HG03575 (cell line): Measurements from ENCODE around the gene ZFAND6.
A peak's percentile ranks its signal among the peaks of the same experiment; 100 is the strongest.
"Not testable (repeated sequence)": the region's sequence is repeated elsewhere in the genome, so short reads cannot be mapped to it uniquely, and the experiment has no call there.

ENCODE experiments used
- ATAC-seq: cut with Tn5 transposase; IDR thresholded peaks from one replicate; pipeline ENCODE4 v1.9.1; 2021; ENCODE audit not compliant: unreplicated experiment, insufficient number of reproducible peaks, low FRiP score; ENCODE audit errors: extremely low read depth

The ZFAND6 gene

GRCh38 chr15:80058851-80059785, at the start of gene ZFAND6:
Gene ZFAND6, plus strand, starts transcription at chr15:80059676. Its CDS starts 60,669 bp downstream, at chr15:80120345.
- ATAC-seq, result peak; percentile 41

- no peak for ATAC-seq
Observed at GRCh38 chr15:80010131-80010673, 49.3 kb upstream of the ZFAND6 start.

GRCh38 chr15:80011041-80011523, 48.4 kb upstream of the ZFAND6 start:
- not testable (repeated sequence) for ATAC-seq

- no peak for ATAC-seq
Observed at GRCh38 chr15:80011596-80011995, 47.9 kb upstream of the ZFAND6 start.

GRCh38 chr15:80012060-80012726, 47.3 kb upstream of the ZFAND6 start:
- ATAC-seq, result no peak

DNA sequence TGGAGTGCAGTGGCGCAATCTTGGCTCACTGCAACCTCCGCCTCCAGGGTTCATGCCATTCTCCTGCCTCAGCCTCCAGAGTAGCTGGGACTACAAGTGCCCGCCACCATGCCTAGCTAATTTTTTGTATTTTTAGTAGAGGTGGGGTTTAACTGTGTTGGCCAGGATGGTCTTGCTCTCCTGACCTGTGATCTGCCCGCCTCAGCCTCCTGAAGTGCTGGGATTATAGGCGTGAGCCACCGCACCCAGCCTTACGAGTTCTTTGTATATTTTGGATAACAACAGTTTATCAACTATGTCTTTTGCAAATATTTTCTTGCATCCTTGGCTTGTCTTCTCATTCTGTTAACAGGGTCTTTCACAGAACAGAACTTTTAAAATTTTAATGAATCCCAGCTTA, 45.3 kb upstream of the ZFAND6 start:
- not testable (repeated sequence) for ATAC-seq

- ATAC-seq, result no peak
Observed at GRCh38 chr15:80015156-80015555, 44.3 kb upstream of the ZFAND6 start.

- not testable (repeated sequence) for ATAC-seq
Observed at GRCh38 chr15:80016506-80016905, 43.0 kb upstream of the ZFAND6 start.

DNA sequence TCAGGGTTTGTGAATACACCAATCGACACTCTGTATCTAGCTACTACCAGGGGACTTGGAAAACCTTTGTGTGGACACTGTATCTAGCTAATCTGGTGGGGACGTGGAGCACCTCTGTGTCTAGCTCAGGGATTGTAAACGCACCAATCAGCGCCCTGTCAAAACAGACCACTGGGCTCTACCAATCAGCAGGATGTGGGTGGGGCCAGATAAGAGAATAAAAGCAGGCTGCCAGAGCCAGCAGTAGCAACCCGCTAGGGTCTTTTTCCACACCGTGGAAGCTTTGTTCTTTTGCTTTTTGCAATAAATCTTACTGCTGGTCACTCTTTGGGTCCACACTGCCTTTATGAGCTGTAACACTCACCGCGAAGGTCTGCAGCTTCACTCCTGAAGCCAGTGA, 42.3 kb upstream of the ZFAND6 start:
- not testable (repeated sequence) for ATAC-seq

GRCh38 chr15:80019168-80019745, 40.2 kb upstream of the ZFAND6 start:
- no peak for ATAC-seq

DNA sequence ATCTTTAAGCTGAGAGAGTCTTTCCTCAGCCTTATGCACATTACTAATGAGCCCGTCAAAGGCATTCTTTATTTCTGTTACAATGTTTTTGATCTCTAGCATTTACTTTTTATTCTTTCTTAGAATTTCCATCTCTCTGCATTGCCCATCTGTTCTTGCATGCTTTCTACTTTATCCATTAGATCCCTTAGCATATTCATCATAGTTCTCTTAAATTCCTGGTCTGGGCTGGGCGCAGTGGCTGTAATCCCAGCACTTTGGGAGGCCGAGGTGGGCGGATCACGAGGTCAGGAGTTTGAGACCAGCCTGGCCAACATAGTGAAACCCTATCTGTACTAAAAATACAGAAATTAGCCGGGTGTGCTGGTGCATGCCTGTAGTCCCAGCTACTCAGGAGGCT, 39.3 kb upstream of the ZFAND6 start:
- ATAC-seq, result not testable (repeated sequence)

DNA sequence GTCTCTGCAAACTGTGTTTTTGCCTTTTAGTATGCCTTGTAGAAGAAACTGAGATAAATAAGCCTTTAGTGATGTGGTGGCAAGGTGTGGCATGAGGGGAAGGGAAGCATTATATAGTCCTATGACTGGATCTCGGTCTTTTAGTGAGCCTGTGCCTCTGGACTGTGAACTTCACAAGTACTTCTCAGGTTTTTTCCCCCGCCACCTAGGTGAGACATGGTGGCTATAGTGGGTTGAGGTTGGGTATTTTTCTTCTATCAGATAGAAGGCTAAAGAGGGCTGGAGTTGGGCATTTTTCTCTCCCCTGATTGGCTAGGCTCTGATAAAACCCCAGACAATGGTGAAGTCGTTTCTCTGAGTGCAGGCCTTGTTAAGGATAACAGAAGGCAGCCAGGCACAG, 38.7 kb upstream of the ZFAND6 start:
- no peak for ATAC-seq

DNA sequence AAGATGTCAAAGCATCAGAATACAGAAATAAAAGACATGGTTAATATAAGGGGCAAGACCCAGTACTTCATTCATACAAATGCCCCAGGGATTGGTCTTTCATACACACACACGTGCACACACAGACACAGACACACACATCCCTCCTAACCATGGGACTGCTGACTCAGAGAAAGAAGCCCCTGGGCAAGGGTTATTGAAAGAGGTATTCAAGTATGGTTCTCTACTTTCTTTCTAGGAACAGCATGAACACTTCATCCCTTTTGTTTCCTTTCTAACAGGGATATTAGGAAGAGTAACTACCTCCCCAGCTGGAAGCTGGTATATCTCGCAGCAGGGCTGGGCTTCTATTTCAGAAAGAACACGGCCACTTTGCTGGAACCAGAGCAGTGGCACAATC, 33.2 kb upstream of the ZFAND6 start:
- no peak for ATAC-seq

GRCh38 chr15:80026754-80027153, 32.7 kb upstream of the ZFAND6 start:
- no peak for ATAC-seq

DNA sequence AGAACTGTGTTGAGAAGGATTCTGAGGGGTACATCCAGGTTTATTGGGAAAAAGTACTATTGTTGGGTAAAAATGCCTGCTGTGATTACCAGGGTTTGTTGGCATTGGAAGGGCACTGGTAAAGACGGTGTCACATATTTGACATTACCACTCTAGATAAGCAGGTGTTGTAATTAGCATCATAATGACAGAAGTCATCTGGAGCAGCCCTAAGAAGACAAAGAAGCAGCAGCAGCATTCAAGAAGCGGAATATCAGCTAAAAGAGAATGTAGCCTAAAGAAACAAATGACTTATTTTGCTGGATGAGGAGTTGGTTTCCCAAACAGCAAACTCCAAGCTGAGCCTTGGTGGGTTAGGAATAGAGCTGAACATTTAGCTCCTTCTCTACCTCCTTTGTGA, 30.5 kb upstream of the ZFAND6 start:
- no peak for ATAC-seq

- no peak for ATAC-seq
Observed at GRCh38 chr15:80031841-80032240, 27.6 kb upstream of the ZFAND6 start.

DNA sequence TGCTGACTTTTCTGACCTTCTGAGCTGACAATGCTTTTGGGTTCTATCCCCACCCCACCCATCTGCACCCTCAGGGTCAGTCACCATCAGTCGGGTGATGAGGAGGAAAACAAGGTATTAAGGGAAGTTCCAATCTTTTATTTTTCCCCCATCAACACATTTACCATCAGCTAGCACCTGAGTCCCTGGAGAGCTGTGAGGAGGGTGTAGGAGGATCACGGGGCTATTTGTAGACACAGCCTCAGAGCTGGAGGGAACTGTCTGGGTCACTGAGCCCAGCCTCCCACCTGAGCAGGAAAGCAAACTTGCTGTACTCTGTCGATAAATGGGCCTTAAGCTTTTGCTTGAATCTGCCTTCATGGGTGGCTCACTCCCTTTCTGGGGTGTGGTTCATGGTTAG, 24.8 kb upstream of the ZFAND6 start:
- no peak for ATAC-seq

- no peak for ATAC-seq
Observed at GRCh38 chr15:80036071-80036470, 23.4 kb upstream of the ZFAND6 start.

DNA sequence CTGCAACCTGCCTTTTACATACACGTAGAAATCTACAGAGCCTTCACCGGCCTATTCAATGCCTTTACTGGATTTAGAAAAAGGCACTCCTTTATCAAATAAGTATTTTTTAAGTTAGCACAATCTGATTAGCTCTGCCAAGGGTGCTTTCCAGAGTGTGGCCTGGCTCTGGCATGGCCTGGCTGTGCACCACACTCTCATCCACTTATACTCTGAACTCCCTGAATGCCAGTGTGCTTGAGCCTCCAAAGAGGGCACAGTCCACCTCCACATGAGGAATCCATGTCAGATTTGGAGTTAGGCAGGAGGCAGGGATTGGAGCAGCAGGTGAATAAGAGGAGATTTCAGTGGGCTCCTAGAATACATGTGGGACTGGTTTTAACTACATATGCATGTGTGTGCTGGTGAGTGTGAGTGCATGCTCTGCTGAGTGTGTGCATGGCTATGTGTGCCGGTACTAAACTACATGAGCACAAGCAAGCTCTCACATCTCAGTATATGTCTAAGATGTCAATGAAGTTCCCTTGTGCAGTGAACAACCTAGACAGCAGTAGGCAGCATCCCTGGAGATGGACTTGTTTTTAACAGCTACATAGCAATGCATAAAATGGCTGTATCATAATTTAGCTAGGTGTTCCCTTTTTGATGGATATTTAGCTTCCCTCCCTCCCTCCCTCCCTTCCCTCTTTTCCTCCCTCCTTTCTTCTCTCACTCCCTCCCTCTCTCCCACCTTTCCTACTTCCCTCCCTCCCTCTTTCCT, 17.8 kb upstream of the ZFAND6 start:
- ATAC-seq, result no peak
